ENCODE data around the gene DOCK1.

Gene DOCK1

GRCh38 chr10:127142856-127143255 lies 237.6 kb downstream of the DOCK1 start:
- Histone ChIP-seq H3K36me3 (replicated peaks) (no peaks in the 10 kb centered on the region), H3K4me3 (no peak overlapping the region), H3K4me1 (no peaks in the 10 kb centered on the region; the same call in 1 of the 2 replicates), H3K9me3 (no peaks in the 10 kb centered on the region), H3K27me3 (ENCODE audit: low read depth) (no peaks in the 10 kb centered on the region)
- DNase-seq (ENCODE audit: low spot score in 2 of 2): no peak
- in situ Hi-C loops (cut with MboI; ENCODE audit: low sequenced_read_pairs): no loop called here

GRCh38 chr10:127145173-127145572 lies 239.9 kb downstream of the DOCK1 start:
- in situ Hi-C loops (cut with MboI; ENCODE audit: low sequenced_read_pairs): no loop called here

GRCh38 chr10:127146661-127147060 lies 241.4 kb downstream of the DOCK1 start:
- H3K36me3 ChIP-seq (replicated peaks): no peaks in the 10 kb centered on the region
- H3K4me3 ChIP-seq: no peak overlapping the region
- peak; percentile 11 to 19 for DNase-seq (ENCODE audit: low spot score in 2 of 2)
- peaks cover 6% of the 10 kb centered on the region; the same call in 1 of the 2 replicates for H3K4me1 ChIP-seq
- in situ Hi-C loops (cut with MboI; ENCODE audit: low sequenced_read_pairs): no loop called here
- H3K27me3 ChIP-seq (ENCODE audit: low read depth): no peaks in the 10 kb centered on the region
- H3K9me3 ChIP-seq: no peaks in the 10 kb centered on the region

More at GRCh38 chr10:127145173-127145572, 239.9 kb downstream of the DOCK1 start:
- no peak for DNase-seq (ENCODE audit: low spot score in 2 of 2)
- H3K36me3 ChIP-seq (replicated peaks): no peaks in the 10 kb centered on the region
- H3K4me3 ChIP-seq: no peak overlapping the region
- peaks cover 6% of the 10 kb centered on the region; the same call in 1 of the 2 replicates for H3K4me1 ChIP-seq
- no peaks in the 10 kb centered on the region for H3K27me3 ChIP-seq (ENCODE audit: low read depth)
- H3K9me3 ChIP-seq: no peaks in the 10 kb centered on the region

- in situ Hi-C loops (cut with MboI; ENCODE audit: low sequenced_read_pairs): no loop called here
Observed at GRCh38 chr10:127148066-127148932, 243.1 kb downstream of the DOCK1 start.

GRCh38 chr10:127148933-127149220 lies 243.6 kb downstream of the DOCK1 start:
- in situ Hi-C loops (cut with MboI; ENCODE audit: low sequenced_read_pairs): no loop called here
- H3K27me3 ChIP-seq (ENCODE audit: low read depth): no peaks in the 10 kb centered on the region
- no peak overlapping the region for H3K4me3 ChIP-seq
- H3K9me3 ChIP-seq: no peaks in the 10 kb centered on the region
- H3K36me3 ChIP-seq (replicated peaks): no peaks in the 10 kb centered on the region
- H3K4me1 ChIP-seq: peaks cover 6% of the 10 kb centered on the region; the same call in 1 of the 2 replicates
- no peak for DNase-seq (ENCODE audit: low spot score in 2 of 2)

More at GRCh38 chr10:127148066-127148932, 243.1 kb downstream of the DOCK1 start:
- H3K36me3 ChIP-seq (replicated peaks): no peaks in the 10 kb centered on the region
- DNase-seq (ENCODE audit: low spot score in 2 of 2): peak; percentile 41 to 55
- H3K4me1 ChIP-seq: peaks cover 6% of the 10 kb centered on the region; the same call in 1 of the 2 replicates
- no peaks in the 10 kb centered on the region for H3K9me3 ChIP-seq
- no peak overlapping the region for H3K4me3 ChIP-seq
- no peaks in the 10 kb centered on the region for H3K27me3 ChIP-seq (ENCODE audit: low read depth)

- Histone ChIP-seq H3K9me3 (no peaks in the 10 kb centered on the region), H3K4me1 (peaks cover 6% of the 10 kb centered on the region; the same call in 1 of the 2 replicates), H3K27me3 (ENCODE audit: low read depth) (no peaks in the 10 kb centered on the region), H3K36me3 (replicated peaks) (no peaks in the 10 kb centered on the region), H3K4me3 (no peak overlapping the region)
- in situ Hi-C loops (cut with MboI; ENCODE audit: low sequenced_read_pairs): no loop called here
- DNase-seq (ENCODE audit: low spot score in 2 of 2): no peak
Observed at GRCh38 chr10:127149501-127150081, 244.4 kb downstream of the DOCK1 start.

- peaks cover 6% of the 10 kb centered on the region; the same call in 1 of the 2 replicates for H3K4me1 ChIP-seq
Observed at GRCh38 chr10:127150136-127150535, 244.9 kb downstream of the DOCK1 start.

GRCh38 chr10:127151541-127151940 lies 246.3 kb downstream of the DOCK1 start:
- Histone ChIP-seq H3K4me3 (no peak overlapping the region), H3K36me3 (replicated peaks) (no peaks in the 10 kb centered on the region), H3K9me3 (no peaks in the 10 kb centered on the region), H3K4me1 (peaks cover 6% of the 10 kb centered on the region; the same call in 1 of the 2 replicates), H3K27me3 (ENCODE audit: low read depth) (no peaks in the 10 kb centered on the region)
- no peak for DNase-seq (ENCODE audit: low spot score in 2 of 2)
- in situ Hi-C loops (cut with MboI; ENCODE audit: low sequenced_read_pairs): no loop called here

More at GRCh38 chr10:127150136-127150535, 244.9 kb downstream of the DOCK1 start:
- Histone ChIP-seq H3K27me3 (ENCODE audit: low read depth) (no peaks in the 10 kb centered on the region), H3K36me3 (replicated peaks) (no peaks in the 10 kb centered on the region), H3K4me3 (no peak overlapping the region), H3K9me3 (no peaks in the 10 kb centered on the region)
- no peak for DNase-seq (ENCODE audit: low spot score in 2 of 2)
- in situ Hi-C loops (cut with MboI; ENCODE audit: low sequenced_read_pairs): no loop called here

- no peak for DNase-seq (ENCODE audit: low spot score in 2 of 2)
- H3K36me3 ChIP-seq (replicated peaks): no peaks in the 10 kb centered on the region
- no peak overlapping the region for H3K4me3 ChIP-seq
- no peaks in the 10 kb centered on the region for H3K27me3 ChIP-seq (ENCODE audit: low read depth)
- H3K9me3 ChIP-seq: no peaks in the 10 kb centered on the region
- in situ Hi-C loops (cut with MboI; ENCODE audit: low sequenced_read_pairs): no loop called here
- peaks cover 7% of the 10 kb centered on the region for H3K4me1 ChIP-seq
Observed at GRCh38 chr10:127151981-127152699, 246.9 kb downstream of the DOCK1 start.

- DNase-seq (ENCODE audit: low spot score in 2 of 2): no peak
- H3K4me3 ChIP-seq: no peak overlapping the region
- H3K27me3 ChIP-seq (ENCODE audit: low read depth): no peaks in the 10 kb centered on the region
- no peaks in the 10 kb centered on the region; the same call in 1 of the 2 replicates for H3K36me3 ChIP-seq (replicated peaks)
- in situ Hi-C loops (cut with MboI; ENCODE audit: low sequenced_read_pairs): no loop called here
- H3K4me1 ChIP-seq: peaks cover 11% of the 10 kb centered on the region
- H3K9me3 ChIP-seq: no peaks in the 10 kb centered on the region
Observed at GRCh38 chr10:127153181-127153580, 248.0 kb downstream of the DOCK1 start.

- no peaks in the 10 kb centered on the region for H3K9me3 ChIP-seq
- H3K4me3 ChIP-seq: no peak overlapping the region
- H3K4me1 ChIP-seq: peaks cover 8% of the 10 kb centered on the region
- no peaks in the 10 kb centered on the region; the same call in 1 of the 2 replicates for H3K36me3 ChIP-seq (replicated peaks)
- DNase-seq (ENCODE audit: low spot score in 2 of 2): no peak
- H3K27me3 ChIP-seq (ENCODE audit: low read depth): no peaks in the 10 kb centered on the region
- in situ Hi-C loops (cut with MboI; ENCODE audit: low sequenced_read_pairs): no loop called here
Observed at GRCh38 chr10:127154831-127155620, 249.8 kb downstream of the DOCK1 start.

GRCh38 chr10:127157089-127157488 lies 251.9 kb downstream of the DOCK1 start:
- Histone ChIP-seq H3K4me3 (no peak overlapping the region), H3K36me3 (replicated peaks) (no peaks in the 10 kb centered on the region; the same call in 1 of the 2 replicates), H3K4me1 (peaks cover 8% of the 10 kb centered on the region), H3K27me3 (ENCODE audit: low read depth) (no peaks in the 10 kb centered on the region), H3K9me3 (no peaks in the 10 kb centered on the region)
- in situ Hi-C loops (cut with MboI; ENCODE audit: low sequenced_read_pairs): no loop called here
- DNase-seq (ENCODE audit: low spot score in 2 of 2): no peak

Data from HAP-1 (cell line).